Measurements from ENCODE around the gene EIF3D. TPM values are rescaled to one million over a fixed set of nuclear protein-coding genes. Genes with fewer than 3 reads are reported as not detected.
A peak's percentile ranks its signal among the peaks of the same experiment; 100 is the strongest.

The EIF3D gene
- total and polyA plus RNA-seq, 9 of the 15 experiments (the other 6 are each of a cell fraction or from before 2014, with no cell fraction given), result 191 to 422 (median 279) TPM

- in situ Hi-C loops (cut with MboI), result no loop called here
- no peaks in the 10 kb centered on the region for H3K79me2 ChIP-seq (ENCODE audit: control insufficient read depth, insufficient read depth, low read length)
- DNase-seq (ENCODE audit: extremely low read depth in 1 of 4, low spot score in 3 of 4) (peak in 3 of 4 experiments; percentile 16 to 27 (median 20)), ATAC-seq (peak; percentile 65), FAIRE-seq (no peak)
- intact Hi-C loops (cut with micrococcal nuclease), result no loop called here
- H3K4me2 ChIP-seq (ENCODE audit: insufficient read depth, low read length), result no peak overlapping the region; the same call in 1 of the 2 replicates
- no peak overlapping the region for H3K4me3 ChIP-seq
- no peak overlapping the region for H3K27ac ChIP-seq (ENCODE audit: extremely low read depth, low read depth, low read length)
- ChIA-PET POLR2A (no interaction called here), CTCF (ENCODE audit: low intra/inter-chr PET ratio) (no interaction called here)
- H3K9me1 ChIP-seq (ENCODE audit: control insufficient read depth, insufficient read depth, low read length), result no peaks in the 10 kb centered on the region
- H2AFZ ChIP-seq (ENCODE audit: low read depth, low read length), result no peak overlapping the region
- no TSS peak for BruUV-seq (replicated peaks)
- no peaks in the 10 kb centered on the region for H3K9me3 ChIP-seq (replicated peaks; ENCODE audit: control insufficient read depth, insufficient read depth, low read depth, low read length)
- WGBS (ENCODE audit: insufficient coverage, low coverage, missing lambda C conversion rate), result 37% methylated on average over 10 of the region's 11 CpGs
- H3K4me1 ChIP-seq (replicated peaks in 1 of 2; ENCODE audit: control insufficient read depth in 2 of 2, insufficient read depth in 2 of 2, low read length in 2 of 2), result peaks cover 0 to 12% of the 10 kb centered on the region in 2 experiments; a peak in 4 of 5 replicates
- TF ChIP-seq ZNF77 (CRISPR knock-in tag; IDR thresholded peaks at IDR 0.05), result no peak
- TF ChIP-seq POLR2AphosphoS5 (IDR thresholded peaks at IDR 0.05; ENCODE audit: control insufficient read depth, insufficient read depth, low read depth, low read length), result no peak
- 0 out of 2 replicates have a peak, but pooled peaks have one; percentile 16 for TF ChIP-seq FOSL1 (tag; conservative IDR thresholded peaks at IDR 0.05)
- peak; percentile 75 for TF ChIP-seq PRDM10 (IDR thresholded peaks at IDR 0.05; ENCODE audit: partially characterized antibody)
- H4K20me1 ChIP-seq (replicated peaks; ENCODE audit: control insufficient read depth, insufficient read depth, low read length), result no peaks in the 10 kb centered on the region
- H3K36me3 ChIP-seq (ENCODE audit: control insufficient read depth, insufficient read depth, low read length), result no peaks in the 10 kb centered on the region
- peaks cover 12 to 27% of the 10 kb centered on the region in 2 experiments; a peak in 3 of 5 replicates for H3K27me3 ChIP-seq (ENCODE audit: control insufficient read depth in 2 of 2, insufficient read depth in 2 of 2, low read length in 2 of 2)
- no peak overlapping the region; a peak in 1 of 4 replicates for H3K9ac ChIP-seq (ENCODE audit: insufficient read depth in 1 of 2, low read depth in 2 of 2, low read length in 2 of 2)
Measured at GRCh38 chr22:36562261-36562835, 33.4 kb upstream of the EIF3D start.

All from K562 (cell line).